ENCODE data around the gene ACTR5.

ACTR5 gene

GRCh38 chr20:38754924-38755323, 6.7 kb downstream of the ACTR5 start:
- no peak overlapping the region for H3K4me3 ChIP-seq (ENCODE audit: low read depth, low read length)
- no peak for TF ChIP-seq CTCF (IDR thresholded peaks at IDR 0.05; ENCODE audit: borderline replicate concordance, insufficient read depth, low read depth, low read length)

- no peak for TF ChIP-seq CTCF (IDR thresholded peaks at IDR 0.05; ENCODE audit: borderline replicate concordance, insufficient read depth, low read depth, low read length)
- no peak overlapping the region for H3K4me3 ChIP-seq (ENCODE audit: low read depth, low read length)
Observed at GRCh38 chr20:38755324-38755910, 7.2 kb downstream of the ACTR5 start.

- H3K4me3 ChIP-seq (ENCODE audit: low read depth, low read length), result no peak overlapping the region
- no peak for TF ChIP-seq CTCF (IDR thresholded peaks at IDR 0.05; ENCODE audit: borderline replicate concordance, insufficient read depth, low read depth, low read length)
Observed at GRCh38 chr20:38757145-38757775, 9.0 kb downstream of the ACTR5 start.

- H3K4me3 ChIP-seq (ENCODE audit: low read depth, low read length), result no peak overlapping the region
- TF ChIP-seq CTCF (IDR thresholded peaks at IDR 0.05; ENCODE audit: borderline replicate concordance, insufficient read depth, low read depth, low read length), result no peak
Observed at GRCh38 chr20:38759106-38759505, 10.8 kb downstream of the ACTR5 start.

- H3K4me3 ChIP-seq (ENCODE audit: low read depth, low read length), result no peak overlapping the region
- no peak for TF ChIP-seq CTCF (IDR thresholded peaks at IDR 0.05; ENCODE audit: borderline replicate concordance, insufficient read depth, low read depth, low read length)
Observed at GRCh38 chr20:38760978-38761377, 12.7 kb downstream of the ACTR5 start.

- H3K4me3 ChIP-seq (ENCODE audit: low read depth, low read length), result no peak overlapping the region
- no peak for TF ChIP-seq CTCF (IDR thresholded peaks at IDR 0.05; ENCODE audit: borderline replicate concordance, insufficient read depth, low read depth, low read length)
Observed at GRCh38 chr20:38762174-38762573, 13.9 kb downstream of the ACTR5 start.

GRCh38 chr20:38763616-38764015, 15.4 kb downstream of the ACTR5 start:
- no peak overlapping the region for H3K4me3 ChIP-seq (ENCODE audit: low read depth, low read length)
- TF ChIP-seq CTCF (IDR thresholded peaks at IDR 0.05; ENCODE audit: borderline replicate concordance, insufficient read depth, low read depth, low read length), result no peak

All from GM12875 (cell line).